ENCODE measurements around the gene KIF26A. TPM values are rescaled to one million over a fixed set of nuclear protein-coding genes. Genes with fewer than 3 reads are reported as not detected.

The KIF26A gene
- total RNA-seq: 6.3 TPM
- long read RNA-seq, partial matches to known transcripts: 17 of 19 reads
- long read RNA-seq, other reads (novel, unspliced or antisense): 2 of 19 reads

- ATAC-seq (ENCODE audit: poor library complexity) (peak; percentile 66), DNase-seq (peak; percentile 55)
- intact Hi-C loops (cut with DNase I): loop anchor here (5.0 kb wide), 1 partner anchor 499 kb away; no protein-coding TSS in a partner anchor
These were observed at the start of gene KIF26A for GRCh38 chr14:104138098-104138717. KIF26A (plus strand) TSS chr14:104138587; CDS start chr14:104138723, 136 bp downstream.

GRCh38 chr14:104090071-104090748 lies 48.2 kb upstream of the KIF26A start:
- no peak for ATAC-seq (ENCODE audit: poor library complexity)
- intact Hi-C loops (cut with DNase I): no loop called here
- peak; percentile 37 for DNase-seq

GRCh38 chr14:104091061-104091926 lies 47.1 kb upstream of the KIF26A start:
- peak; percentile 52 for DNase-seq
- ATAC-seq (ENCODE audit: poor library complexity): peak; percentile 26
- intact Hi-C loops (cut with DNase I): no loop called here

- ATAC-seq (ENCODE audit: poor library complexity): no peak
- DNase-seq: peak; percentile 30
- intact Hi-C loops (cut with DNase I): no loop called here
These were observed 46.2 kb upstream of the KIF26A start for GRCh38 chr14:104091927-104092771.

- DNase-seq: peak; percentile 38
- intact Hi-C loops (cut with DNase I): no loop called here
- ATAC-seq (ENCODE audit: poor library complexity): no peak
These were observed 45.4 kb upstream of the KIF26A start for GRCh38 chr14:104092931-104093365.

GRCh38 chr14:104093366-104094055 lies 44.9 kb upstream of the KIF26A start:
- intact Hi-C loops (cut with DNase I): no loop called here
- DNase-seq (peak; percentile 35), ATAC-seq (ENCODE audit: poor library complexity) (peak; percentile 10)

- DNase-seq (no peak), ATAC-seq (ENCODE audit: poor library complexity) (no peak)
- intact Hi-C loops (cut with DNase I): no loop called here
These were observed 44.2 kb upstream of the KIF26A start for GRCh38 chr14:104094056-104094708.

- intact Hi-C loops (cut with DNase I): no loop called here
- ATAC-seq (ENCODE audit: poor library complexity) (peak; percentile 64), DNase-seq (peak; percentile 71)
These were observed 43.5 kb upstream of the KIF26A start for GRCh38 chr14:104094709-104095425.

- peak; percentile 32 for DNase-seq
- ATAC-seq (ENCODE audit: poor library complexity): no peak
- intact Hi-C loops (cut with DNase I): no loop called here
These were observed 42.7 kb upstream of the KIF26A start for GRCh38 chr14:104095426-104096310.

GRCh38 chr14:104096318-104096717 lies 42.1 kb upstream of the KIF26A start:
- intact Hi-C loops (cut with DNase I): no loop called here
- DNase-seq (no peak), ATAC-seq (ENCODE audit: poor library complexity) (no peak)

GRCh38 chr14:104096751-104097700 lies 41.4 kb upstream of the KIF26A start:
- intact Hi-C loops (cut with DNase I): no loop called here
- DNase-seq: peak; percentile 23
- no peak for ATAC-seq (ENCODE audit: poor library complexity)

GRCh38 chr14:104098272-104099095 lies 39.9 kb upstream of the KIF26A start:
- ATAC-seq (ENCODE audit: poor library complexity): no peak
- DNase-seq: peak; percentile 26
- intact Hi-C loops (cut with DNase I): no loop called here

- intact Hi-C loops (cut with DNase I): no loop called here
- ATAC-seq (ENCODE audit: poor library complexity): no peak
- peak; percentile 30 for DNase-seq
These were observed 39.0 kb upstream of the KIF26A start for GRCh38 chr14:104099096-104100041.

All from Right ventricle myocardium superior (tissue), 1 donor.